Measurements from ENCODE around the gene UPK3A.

DNA sequence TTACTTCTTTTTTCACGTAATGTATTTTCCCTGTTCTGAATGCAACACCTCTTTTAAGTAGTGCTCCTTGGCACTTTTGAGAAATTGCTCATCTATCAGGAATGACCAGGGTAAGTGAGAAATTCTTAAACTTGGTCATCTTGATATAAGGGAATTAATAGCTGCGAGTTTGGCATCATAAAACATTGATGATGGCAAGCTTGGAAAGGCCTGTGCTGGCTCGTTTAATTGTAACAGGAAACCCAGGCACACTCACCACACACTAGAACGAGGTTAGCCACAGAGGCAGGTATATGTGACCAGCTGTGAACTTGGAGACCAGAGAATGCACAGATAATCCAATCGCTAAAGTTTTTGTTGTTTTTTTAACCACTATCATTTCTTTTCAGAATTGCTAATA is 49.3 kb downstream of the UPK3A start:
- no peak for TF ChIP-seq EED (IDR thresholded peaks at IDR 0.05; ENCODE audit: low read depth)
- TF ChIP-seq, protein P1, sequence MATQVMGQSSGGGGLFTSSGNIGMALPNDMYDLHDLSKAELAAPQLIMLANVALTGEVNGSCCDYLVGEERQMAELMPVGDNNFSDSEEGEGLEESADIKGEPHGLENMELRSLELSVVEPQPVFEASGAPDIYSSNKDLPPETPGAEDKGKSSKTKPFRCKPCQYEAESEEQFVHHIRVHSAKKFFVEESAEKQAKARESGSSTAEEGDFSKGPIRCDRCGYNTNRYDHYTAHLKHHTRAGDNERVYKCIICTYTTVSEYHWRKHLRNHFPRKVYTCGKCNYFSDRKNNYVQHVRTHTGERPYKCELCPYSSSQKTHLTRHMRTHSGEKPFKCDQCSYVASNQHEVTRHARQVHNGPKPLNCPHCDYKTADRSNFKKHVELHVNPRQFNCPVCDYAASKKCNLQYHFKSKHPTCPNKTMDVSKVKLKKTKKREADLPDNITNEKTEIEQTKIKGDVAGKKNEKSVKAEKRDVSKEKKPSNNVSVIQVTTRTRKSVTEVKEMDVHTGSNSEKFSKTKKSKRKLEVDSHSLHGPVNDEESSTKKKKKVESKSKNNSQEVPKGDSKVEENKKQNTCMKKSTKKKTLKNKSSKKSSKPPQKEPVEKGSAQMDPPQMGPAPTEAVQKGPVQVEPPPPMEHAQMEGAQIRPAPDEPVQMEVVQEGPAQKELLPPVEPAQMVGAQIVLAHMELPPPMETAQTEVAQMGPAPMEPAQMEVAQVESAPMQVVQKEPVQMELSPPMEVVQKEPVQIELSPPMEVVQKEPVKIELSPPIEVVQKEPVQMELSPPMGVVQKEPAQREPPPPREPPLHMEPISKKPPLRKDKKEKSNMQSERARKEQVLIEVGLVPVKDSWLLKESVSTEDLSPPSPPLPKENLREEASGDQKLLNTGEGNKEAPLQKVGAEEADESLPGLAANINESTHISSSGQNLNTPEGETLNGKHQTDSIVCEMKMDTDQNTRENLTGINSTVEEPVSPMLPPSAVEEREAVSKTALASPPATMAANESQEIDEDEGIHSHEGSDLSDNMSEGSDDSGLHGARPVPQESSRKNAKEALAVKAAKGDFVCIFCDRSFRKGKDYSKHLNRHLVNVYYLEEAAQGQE (IDR thresholded peaks at IDR 0.05; ENCODE audit: low read depth, low read length) = no peak
